KBM-7 (cell line): ENCODE measurements around the gene IFNW1.
"Not testable (repeated sequence)": the region's sequence is repeated elsewhere in the genome, so short reads cannot be mapped to it uniquely, and the experiment has no call there.

Experiments
- DNase-seq: peaks from one replicate; pipeline ENCODE4 v3.0.0-alpha.2; 2015
- in situ Hi-C: fragments of 300-500 bp; cut with MboI; formaldehyde crosslinking; loops from 2 replicates; pipeline ENCODE4 v1.14.3; 2020; ENCODE audit warnings: low sequenced_read_pairs, low pct_unique_long_range_greater_than_20kb, mixed read lengths

The IFNW1 gene

DNA sequence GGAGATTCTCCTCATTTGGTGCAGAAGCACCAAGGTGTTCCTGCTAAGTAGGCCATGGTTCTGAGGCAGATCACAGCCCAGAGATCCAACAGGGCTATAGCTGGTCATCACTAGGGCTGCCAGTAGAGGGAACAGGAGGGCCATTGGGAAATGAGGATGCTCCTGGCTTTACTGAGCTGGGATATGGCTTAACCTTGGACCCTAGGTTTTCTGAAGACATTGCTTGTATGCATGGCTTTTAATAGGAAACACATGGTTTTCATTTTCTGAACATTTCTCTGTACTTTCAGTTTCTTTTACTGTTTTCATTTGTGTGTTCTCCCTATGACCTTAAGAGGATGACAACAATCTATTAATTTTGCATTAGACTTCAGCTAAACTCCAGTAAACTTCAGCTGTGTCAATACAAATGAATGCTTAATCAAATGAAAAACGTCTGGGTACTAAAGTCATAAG, at the start of gene IFNW1:
Gene IFNW1 (minus strand): TSS at position 406 of the 456 bp plus-strand sequence. CDS start 262 bp downstream, at position 144.
- in situ Hi-C loops, result no loop called here

DNA sequence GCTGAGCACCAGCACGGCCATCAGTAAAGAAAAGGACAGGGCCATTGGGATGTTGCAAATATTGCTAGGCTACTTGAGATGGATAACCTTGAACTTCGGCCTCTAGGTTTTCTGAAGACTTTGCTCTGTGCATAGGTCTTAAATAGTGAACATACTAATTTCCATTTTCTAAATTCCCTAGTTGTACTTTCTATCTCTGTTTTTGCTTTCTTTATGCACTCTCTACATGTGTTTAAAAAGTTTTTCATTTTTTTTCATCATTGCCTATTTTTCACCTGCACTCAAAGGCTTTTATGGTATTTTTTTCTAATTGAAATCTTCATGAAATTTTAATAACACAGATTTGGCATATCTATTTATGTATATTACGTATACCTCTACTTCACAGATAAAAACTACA, 45.9 kb upstream of the IFNW1 start, which contains the start of gene IFNA4:
Gene IFNA4 (minus strand): TSS at position 101 of the 400 bp plus-strand sequence. CDS start 56 bp downstream, at position 45.
- DNase-seq, in situ Hi-C loops: not testable (repeated sequence)

More for the DNA sequence above, at the start of gene IFNW1:
- DNase-seq, result no peak

DNA sequence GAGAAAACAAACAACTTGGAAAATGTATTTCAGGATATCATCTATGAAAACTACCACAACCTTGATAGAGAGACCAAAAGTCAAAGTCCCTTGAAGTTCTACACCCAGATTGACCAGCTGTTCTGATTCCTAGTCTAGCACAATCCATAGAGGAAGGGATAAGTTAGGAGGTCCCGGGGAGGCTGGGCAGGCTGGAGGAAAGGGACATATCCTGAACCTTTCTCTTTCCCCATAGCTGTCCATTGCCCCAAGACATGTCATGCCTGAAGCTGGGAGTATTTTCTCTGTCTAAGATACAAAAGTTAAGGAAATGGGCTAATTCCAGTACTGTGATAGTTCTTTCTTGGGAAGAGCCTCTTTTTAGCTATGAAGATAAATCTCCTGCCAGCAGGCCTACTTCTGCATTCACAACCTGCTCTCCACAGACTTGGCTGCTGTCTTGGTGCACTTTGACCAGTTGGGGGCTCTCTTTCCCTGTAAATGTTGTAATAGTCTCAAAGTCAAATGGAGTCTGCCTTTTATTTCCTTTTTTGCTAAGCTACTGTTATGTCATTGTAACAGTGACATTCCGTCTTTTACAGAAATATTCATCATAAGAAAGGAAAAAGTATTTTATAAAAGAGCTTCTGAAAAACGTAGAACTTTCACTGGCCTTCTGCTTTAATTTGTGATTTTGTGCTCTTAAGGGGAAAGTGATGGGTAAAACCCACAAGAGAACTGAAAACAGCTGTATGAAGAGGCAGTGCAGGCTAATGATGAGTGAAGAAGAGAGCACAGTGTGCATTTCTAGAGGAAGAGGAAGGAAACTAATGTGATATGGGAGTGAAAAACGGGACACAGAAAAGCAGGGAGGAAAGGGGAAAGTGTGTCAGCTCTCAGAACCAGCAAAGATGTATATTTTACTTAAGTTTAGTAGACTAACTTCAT, 41.4 kb upstream of the IFNW1 start:
- in situ Hi-C loops, result not testable (repeated sequence)
- DNase-seq, result peak; percentile 87

DNA sequence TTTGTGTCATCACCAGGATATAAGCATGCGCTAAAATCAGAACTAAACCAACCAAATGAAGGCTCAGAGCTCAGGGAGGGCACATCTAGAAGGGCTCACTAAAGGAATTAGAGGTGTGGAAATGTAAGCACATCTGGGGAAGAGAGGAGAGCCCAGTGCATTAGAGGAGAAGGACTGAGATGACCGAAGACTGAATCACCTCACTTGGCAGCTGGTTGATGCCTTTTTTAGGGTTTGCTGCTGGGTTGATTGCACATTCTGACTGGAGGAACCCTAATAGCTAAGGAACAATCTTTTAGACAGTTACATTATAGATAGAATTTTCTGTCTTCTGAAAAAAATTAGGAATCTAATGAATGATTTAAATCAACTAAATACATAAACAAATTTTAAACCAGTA, 33.0 kb upstream of the IFNW1 start:
- in situ Hi-C loops, result no loop called here
- DNase-seq, result no peak

GRCh38 chr9:21172156-21172555, 30.5 kb upstream of the IFNW1 start:
- no peak for DNase-seq
- in situ Hi-C loops, result no loop called here

DNA sequence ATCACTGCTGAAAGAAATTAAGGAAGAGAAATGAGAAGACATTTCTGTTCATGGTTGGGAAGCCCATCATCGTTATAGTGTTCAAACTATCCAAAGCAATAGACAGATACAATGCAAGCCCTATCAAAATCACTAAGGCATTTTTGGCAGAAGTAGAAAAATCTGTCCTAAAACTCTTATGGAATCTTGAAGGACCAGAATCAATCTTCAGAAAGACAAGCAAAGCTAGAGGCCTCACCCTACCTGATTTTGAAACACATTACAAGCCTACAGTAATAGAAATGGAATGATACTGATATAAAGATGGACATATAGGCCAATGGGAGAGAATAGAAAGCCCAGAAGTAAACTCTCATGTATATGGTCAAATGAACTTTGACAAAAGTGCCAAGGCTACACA, 29.7 kb upstream of the IFNW1 start:
- no peak for DNase-seq
- in situ Hi-C loops, result no loop called here

DNA sequence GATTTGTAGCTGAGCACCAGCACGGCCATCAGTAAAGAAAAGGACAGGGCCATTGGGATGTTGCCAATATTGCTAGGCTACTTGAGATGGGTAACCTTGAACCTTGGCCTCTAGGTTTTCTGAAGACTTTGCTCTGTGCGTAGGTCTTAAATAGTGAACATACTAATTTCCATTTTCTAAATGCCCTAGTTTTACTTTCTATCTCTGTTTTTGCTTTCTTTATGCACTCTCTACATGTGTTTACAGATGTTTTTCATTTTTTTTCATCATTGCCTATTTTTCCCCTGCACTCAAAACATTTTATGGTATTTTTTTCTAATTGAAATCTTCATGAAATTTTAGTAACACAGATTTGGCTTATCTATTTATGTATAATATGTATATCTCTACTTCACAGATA, 24.9 kb upstream of the IFNW1 start, which contains the start of gene IFNA21:
Gene IFNA21 (minus strand): TSS at position 101 of the 400 bp plus-strand sequence. CDS start 48 bp downstream, at position 53.
- in situ Hi-C loops, result not testable (repeated sequence)

GRCh38 chr9:21165516-21165915, 23.9 kb upstream of the IFNW1 start:
- in situ Hi-C loops, result no loop called here
- DNase-seq, result no peak

More for the DNA sequence above, 24.9 kb upstream of the IFNW1 start, which contains the start of gene IFNA21:
- DNase-seq, result not testable (repeated sequence)

- DNase-seq, result peak; percentile 89
- in situ Hi-C loops, result no loop called here
Observed at GRCh38 chr9:21160178-21160577, 18.5 kb upstream of the IFNW1 start.

DNA sequence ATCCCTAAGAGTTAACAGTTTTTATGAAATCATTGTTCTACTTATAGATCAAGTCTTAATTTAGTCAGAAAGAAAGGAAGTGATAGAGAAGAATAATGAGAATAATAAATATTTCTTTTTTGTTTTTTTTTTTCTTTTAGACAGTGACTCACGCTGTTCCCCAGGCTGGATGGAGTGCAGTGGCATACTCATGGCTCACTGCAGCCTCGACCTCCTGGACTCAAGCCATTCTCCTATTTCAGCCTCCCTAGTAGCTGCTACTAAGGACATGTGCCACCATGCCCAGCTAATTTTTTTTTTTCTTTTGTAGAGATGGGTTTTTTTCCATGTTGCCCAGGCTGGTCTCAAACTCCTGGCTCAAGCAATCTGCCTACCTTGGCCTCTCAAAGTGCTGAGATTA, 13.9 kb upstream of the IFNW1 start:
- no peak for DNase-seq
- in situ Hi-C loops, result no loop called here

GRCh38 chr9:21154018-21154608, 12.5 kb upstream of the IFNW1 start:
- peak; percentile 75 for DNase-seq
- in situ Hi-C loops, result no loop called here

DNA sequence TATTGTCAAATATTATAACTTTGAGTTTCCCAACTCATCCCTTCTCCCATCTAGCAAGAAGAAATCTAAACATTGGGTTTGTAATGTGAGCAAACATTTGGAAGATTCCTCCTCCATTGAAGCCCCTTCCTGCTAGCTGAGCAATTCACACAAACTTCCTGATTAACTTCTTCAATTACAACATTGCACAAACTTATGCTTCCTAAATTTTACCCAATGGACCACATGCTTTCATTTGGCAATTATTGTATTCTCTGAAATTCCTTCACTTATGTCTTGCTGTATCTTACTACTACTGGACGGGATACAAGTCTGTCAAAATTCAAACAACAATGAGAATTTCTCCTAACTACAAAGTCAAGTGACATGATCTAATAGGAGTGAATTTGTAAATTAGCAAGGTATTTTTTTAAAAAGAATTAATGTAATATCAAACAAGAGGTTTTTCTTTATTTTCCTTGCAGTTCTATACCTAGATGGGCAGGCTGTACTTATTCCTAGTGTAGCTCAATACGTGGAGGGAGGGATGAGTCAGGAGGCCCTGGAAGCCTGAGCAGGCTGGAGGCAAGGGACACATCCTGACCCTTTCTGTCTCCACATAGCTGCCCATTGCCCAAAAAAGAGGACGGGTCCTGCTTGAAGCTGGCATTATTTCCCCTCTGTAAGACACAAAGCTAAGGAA, 11.8 kb upstream of the IFNW1 start:
- in situ Hi-C loops, result no loop called here

GRCh38 chr9:21144603-21145002, 3.0 kb upstream of the IFNW1 start:
- DNase-seq, result no peak
- in situ Hi-C loops, result no loop called here

More for the DNA sequence above, 11.8 kb upstream of the IFNW1 start:
- peak; percentile 5 for DNase-seq

GRCh38 chr9:21137020-21137419, 4.6 kb downstream of the IFNW1 start:
- no peak for DNase-seq
- in situ Hi-C loops, result no loop called here

GRCh38 chr9:21135736-21136135, 5.9 kb downstream of the IFNW1 start:
- in situ Hi-C loops, result no loop called here
- no peak for DNase-seq

DNA sequence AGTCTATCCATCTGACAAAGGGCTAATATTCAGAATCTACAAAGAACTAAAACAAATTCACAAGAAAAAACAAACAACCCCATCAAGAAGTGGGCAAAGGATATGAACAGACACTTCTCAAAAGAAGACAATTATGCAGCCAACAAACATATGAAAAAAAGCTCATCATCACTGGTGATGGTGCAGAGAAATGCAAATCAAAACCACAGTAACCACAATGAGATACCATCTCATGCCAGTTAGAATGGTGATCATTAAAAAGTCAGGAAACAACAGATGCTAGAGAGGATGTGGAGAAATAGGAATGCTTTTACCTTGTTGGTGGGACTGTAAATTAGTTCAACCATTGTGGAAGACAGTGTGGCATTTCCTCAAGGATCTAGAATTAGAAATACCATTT, 13.4 kb downstream of the IFNW1 start:
- in situ Hi-C loops, result not testable (repeated sequence)
- DNase-seq, result peak; percentile 69

GRCh38 chr9:21121595-21122251, 19.9 kb downstream of the IFNW1 start:
- in situ Hi-C loops, result loop anchor here (25.0 kb wide), 1 partner anchor 759 kb away; no protein-coding TSS in a partner anchor
- DNase-seq, result no peak

DNA sequence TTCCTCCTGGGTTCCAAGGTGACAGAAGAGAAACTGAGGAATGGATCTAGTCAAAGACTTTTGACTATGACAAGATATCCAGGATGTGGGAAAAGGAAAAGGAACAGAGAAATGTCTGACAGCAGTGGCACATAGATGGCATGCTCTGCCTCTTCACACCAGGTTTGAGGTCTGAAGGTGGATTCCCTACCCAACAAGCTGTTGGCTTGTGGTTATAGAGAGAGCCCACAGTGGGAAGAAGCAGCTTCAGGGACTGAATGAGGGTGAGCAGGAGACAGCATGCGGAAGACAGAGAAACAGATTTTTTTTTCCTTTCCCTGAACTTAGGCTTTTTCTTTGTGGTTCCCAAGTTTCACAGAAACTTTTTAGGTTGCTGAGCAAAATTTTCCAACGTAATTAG, 20.6 kb downstream of the IFNW1 start:
- no peak for DNase-seq
- in situ Hi-C loops, result loop anchor here (25.0 kb wide), 1 partner anchor 759 kb away; no protein-coding TSS in a partner anchor
